ENCODE data around the gene DLX6. TPM values are rescaled to one million over a fixed set of nuclear protein-coding genes. Genes with fewer than 3 reads are reported as not detected.
A peak's percentile ranks its signal among the peaks of the same experiment; 100 is the strongest.

DLX6 gene
- total and polyA plus RNA-seq, 4 donors, result not detected

GRCh38 chr7:97013134-97013844 is 7.9 kb downstream of the DLX6 start:
- WGBS, 2 donors, result 11 to 15% methylated on average over 20 of the region's 20 CpGs

GRCh38 chr7:97013845-97014134 is 8.4 kb downstream of the DLX6 start:
- H3K4me1 ChIP-seq (ENCODE audit: control insufficient read depth in 5 of 5, insufficient read depth in 5 of 5, low read length in 5 of 5), result peaks cover 0 to 20% (median 0%) of the 10 kb centered on the region in 5 donors
- DNase-seq (no peak), ATAC-seq (ENCODE audit: insufficient read depth, low FRiP score) (no peak)
- no peak overlapping the region for H3K9ac ChIP-seq (ENCODE audit: insufficient read depth in 1 of 2, low read length in 2 of 2)
- no peak overlapping the region for H3K27ac ChIP-seq (ENCODE audit: low read depth in 1 of 2, low read length in 1 of 2)
- WGBS, 2 donors, result 33 to 34% methylated on average over 1 of the region's 1 CpG
- H3K9me3 ChIP-seq (ENCODE audit: control insufficient read depth in 4 of 4, insufficient read depth in 3 of 4, low read length in 3 of 4), result peaks cover 0 to 16% (median 0%) of the 10 kb centered on the region in 4 donors
- H3K36me3 ChIP-seq (ENCODE audit: control insufficient read depth in 4 of 4, insufficient read depth in 4 of 4, low read length in 4 of 4), result no peaks in the 10 kb centered on the region
- peaks cover 17 to 97% (median 92%) of the 10 kb centered on the region in 3 donors for H3K27me3 ChIP-seq (ENCODE audit: control insufficient read depth in 3 of 3, insufficient read depth in 3 of 3, low read length in 2 of 3)
- H3K4me3 ChIP-seq, result no peak overlapping the region
- no peak for TF ChIP-seq CTCF (IDR thresholded peaks at IDR 0.05; ENCODE audit: control extremely low read depth, extremely low read depth)

More at GRCh38 chr7:97013134-97013844, 7.9 kb downstream of the DLX6 start:
- H3K27ac ChIP-seq (ENCODE audit: low read depth in 1 of 2, low read length in 1 of 2), result no peak overlapping the region
- H3K4me1 ChIP-seq (ENCODE audit: control insufficient read depth in 5 of 5, insufficient read depth in 5 of 5, low read length in 5 of 5), result peaks cover 0 to 18% (median 0%) of the 10 kb centered on the region in 5 donors
- no peak overlapping the region for H3K4me3 ChIP-seq
- DNase-seq, result peak in 1 of 3 donors; percentile 41
- H3K36me3 ChIP-seq (ENCODE audit: control insufficient read depth in 4 of 4, insufficient read depth in 4 of 4, low read length in 4 of 4), result no peaks in the 10 kb centered on the region
- no peak for ATAC-seq (ENCODE audit: insufficient read depth, low FRiP score)
- no peak overlapping the region for H3K9ac ChIP-seq (ENCODE audit: insufficient read depth in 1 of 2, low read length in 2 of 2)
- TF ChIP-seq CTCF (IDR thresholded peaks at IDR 0.05; ENCODE audit: control extremely low read depth, extremely low read depth), result no peak
- peaks cover 22 to 99% (median 95%) of the 10 kb centered on the region in 3 donors for H3K27me3 ChIP-seq (ENCODE audit: control insufficient read depth in 3 of 3, insufficient read depth in 3 of 3, low read length in 2 of 3)
- H3K9me3 ChIP-seq (ENCODE audit: control insufficient read depth in 4 of 4, insufficient read depth in 3 of 4, low read length in 3 of 4), result peaks cover 0 to 16% (median 0%) of the 10 kb centered on the region in 4 donors

- Histone ChIP-seq H3K9me3 (ENCODE audit: control insufficient read depth in 4 of 4, insufficient read depth in 3 of 4, low read length in 3 of 4) (peaks cover 0 to 16% (median 0%) of the 10 kb centered on the region in 4 donors), H3K9ac (ENCODE audit: insufficient read depth in 1 of 2, low read length in 2 of 2) (no peak overlapping the region), H3K36me3 (ENCODE audit: control insufficient read depth in 4 of 4, insufficient read depth in 4 of 4, low read length in 4 of 4) (peaks cover 0 to 2% (median under 1%) of the 10 kb centered on the region in 4 donors), H3K4me3 (no peak overlapping the region), H3K4me1 (ENCODE audit: control insufficient read depth in 5 of 5, insufficient read depth in 5 of 5, low read length in 5 of 5) (peaks cover 0 to 20% (median 0%) of the 10 kb centered on the region in 5 donors), H3K27ac (ENCODE audit: low read depth in 1 of 2, low read length in 1 of 2) (no peak overlapping the region), H3K27me3 (ENCODE audit: control insufficient read depth in 3 of 3, insufficient read depth in 3 of 3, low read length in 2 of 3) (peaks cover 16 to 97% (median 92%) of the 10 kb centered on the region in 3 donors)
- 14 to 20% methylated on average over 5 of the region's 5 CpGs for WGBS, 2 donors
- peak in 1 of 3 donors; percentile 23 for DNase-seq
- no peak for ATAC-seq (ENCODE audit: insufficient read depth, low FRiP score)
- TF ChIP-seq CTCF (IDR thresholded peaks at IDR 0.05; ENCODE audit: control extremely low read depth, extremely low read depth), result no peak
These were observed 8.9 kb downstream of the DLX6 start for GRCh38 chr7:97014145-97014750.

Measured in lung (tissue), 12 donors.